ENCODE measurements around the gene ZDHHC8. TPM values are rescaled to one million over a fixed set of nuclear protein-coding genes. Genes with fewer than 3 reads are reported as not detected.
"Not testable (repeated sequence)": the region's sequence is repeated elsewhere in the genome, so short reads cannot be mapped to it uniquely, and the experiment has no call there.

ZDHHC8 gene
- total RNA-seq, 1 donor from 2014 or later: 82.4 TPM

DNA sequence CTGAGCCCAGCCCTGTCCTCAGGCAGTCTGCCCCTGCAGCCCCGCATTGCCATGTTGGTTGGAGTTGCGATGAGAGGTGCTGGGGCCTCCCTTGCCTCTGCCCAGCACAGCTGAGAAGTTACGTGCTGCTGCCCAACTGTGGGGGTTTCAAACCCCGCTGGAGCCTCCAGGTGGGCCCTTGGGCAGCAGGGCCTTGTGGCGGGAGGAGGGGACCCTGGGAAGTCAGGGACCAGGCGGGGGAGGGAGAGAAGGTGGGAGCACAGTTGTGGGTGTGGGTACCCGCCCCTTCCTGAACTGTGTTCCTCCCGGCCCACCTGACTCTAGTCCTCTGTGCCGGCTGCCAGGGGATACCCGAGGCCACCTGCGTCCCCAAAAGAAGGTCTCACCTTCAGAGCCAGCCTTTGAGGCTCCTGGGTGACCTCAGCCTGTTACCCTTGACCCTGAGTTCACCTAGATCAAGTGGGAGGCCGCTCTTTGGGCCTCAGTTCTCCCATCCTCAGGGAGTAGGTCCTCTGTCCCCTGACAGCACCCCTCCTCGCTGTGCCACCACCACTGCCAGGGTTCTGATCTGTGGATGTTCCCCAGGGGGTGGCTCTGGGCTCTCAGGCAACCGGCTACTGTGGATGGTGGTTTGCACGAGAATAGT is 26.9 kb downstream of the ZDHHC8 start:
- DNase-seq (ENCODE audit: low spot score): no peak
- no peaks in the 10 kb centered on the region for H3K27me3 Mint-ChIP-seq (ENCODE audit: low read depth)
- no peak overlapping the region for H3K27ac Mint-ChIP-seq
- intact Hi-C loops (cut with micrococcal nuclease): loop anchor here (5.0 kb wide), 1 partner anchor 109 kb away; the partner anchor contains the start of gene RTN4R
- H3K4me1 Mint-ChIP-seq (ENCODE audit: low read depth): peaks cover 2% of the 10 kb centered on the region
- H3K36me3 Mint-ChIP-seq (ENCODE audit: low read depth): no peaks in the 10 kb centered on the region
- no peak overlapping the region for H3K4me3 Mint-ChIP-seq (ENCODE audit: low read depth)
- H3K9me3 Mint-ChIP-seq: no peaks in the 10 kb centered on the region

DNA sequence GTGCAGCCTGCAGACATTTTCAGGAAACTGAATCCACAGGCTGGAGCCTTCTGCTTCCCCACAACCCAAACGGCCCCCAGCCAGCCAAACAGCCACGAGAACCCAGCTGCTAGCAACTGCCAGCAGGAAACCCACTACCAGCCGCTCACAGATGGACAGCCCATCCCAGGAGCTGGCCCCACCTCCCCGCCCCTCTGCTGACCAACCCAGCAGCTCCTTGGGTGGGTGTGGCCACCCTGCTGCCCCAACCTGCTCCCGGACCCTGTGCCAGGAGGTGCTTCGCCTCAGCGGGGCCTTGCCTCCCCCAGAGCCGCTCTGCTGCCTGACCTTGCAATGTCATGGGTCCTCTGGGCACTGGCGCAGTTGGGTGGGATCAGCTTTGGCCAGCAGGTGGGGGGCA is 27.5 kb downstream of the ZDHHC8 start:
- no peak overlapping the region for H3K27ac Mint-ChIP-seq
- intact Hi-C loops (cut with micrococcal nuclease): loop anchor here (5.0 kb wide), 1 partner anchor 108 kb away; the partner anchor contains the start of gene RTN4R
- peaks cover 2% of the 10 kb centered on the region for H3K4me1 Mint-ChIP-seq (ENCODE audit: low read depth)
- no peak for DNase-seq (ENCODE audit: low spot score)
- H3K4me3 Mint-ChIP-seq (ENCODE audit: low read depth): no peak overlapping the region
- no peaks in the 10 kb centered on the region for H3K27me3 Mint-ChIP-seq (ENCODE audit: low read depth)
- no peaks in the 10 kb centered on the region for H3K36me3 Mint-ChIP-seq (ENCODE audit: low read depth)
- peaks cover 1% of the 10 kb centered on the region for H3K9me3 Mint-ChIP-seq

DNA sequence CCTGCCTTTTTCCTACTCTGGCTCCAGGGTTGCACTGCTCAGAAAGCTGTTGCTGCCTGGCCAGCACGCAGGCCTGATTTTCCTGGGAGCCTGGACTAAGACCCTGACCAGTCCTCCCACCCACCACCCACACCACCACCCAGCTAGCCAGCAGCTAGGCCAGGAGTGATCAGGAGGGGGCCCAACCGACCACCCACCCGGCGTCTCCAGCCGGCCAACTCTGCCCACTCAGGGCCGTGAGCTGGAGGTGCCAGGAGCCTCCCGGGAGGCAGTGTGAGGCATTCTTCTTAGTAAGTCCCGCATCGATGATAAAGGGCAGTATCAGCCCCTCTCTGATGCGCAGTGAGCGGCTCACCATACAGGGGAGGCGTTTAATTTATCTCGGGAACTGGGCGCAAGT is 27.9 kb downstream of the ZDHHC8 start:
- H3K9me3 Mint-ChIP-seq; H3K4me3 Mint-ChIP-seq (ENCODE audit: low read depth); H3K36me3 Mint-ChIP-seq (ENCODE audit: low read depth); H3K27me3 Mint-ChIP-seq (ENCODE audit: low read depth); DNase-seq (ENCODE audit: low spot score); H3K4me1 Mint-ChIP-seq (ENCODE audit: low read depth); H3K27ac Mint-ChIP-seq: not testable (repeated sequence)
- intact Hi-C loops (cut with micrococcal nuclease): loop anchor here (5.0 kb wide), 1 partner anchor 108 kb away; the partner anchor contains the start of gene RTN4R

DNA sequence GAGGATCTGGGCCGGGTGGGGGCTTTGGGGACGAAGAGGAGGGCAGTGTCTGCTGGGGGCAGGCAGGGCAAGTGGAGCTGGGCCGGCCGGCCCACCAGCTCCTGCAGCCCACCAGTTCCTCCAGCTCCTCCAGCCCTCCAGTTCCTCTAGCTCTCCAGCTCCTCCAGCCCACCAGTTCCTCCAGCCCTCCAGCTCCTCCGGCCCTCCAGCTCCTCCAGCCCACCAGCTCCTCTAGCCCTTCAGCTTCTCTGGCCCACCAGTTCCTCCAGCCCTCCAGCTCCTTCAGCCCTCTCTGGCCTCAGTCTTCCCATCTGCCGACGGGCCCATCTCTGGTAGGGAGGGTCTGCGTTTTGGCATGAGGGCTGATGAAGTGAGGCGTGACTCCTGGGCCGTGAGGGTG is 28.4 kb downstream of the ZDHHC8 start:
- no peaks in the 10 kb centered on the region for H3K36me3 Mint-ChIP-seq (ENCODE audit: low read depth)
- H3K9me3 Mint-ChIP-seq: peaks cover 5% of the 10 kb centered on the region
- peaks cover 2% of the 10 kb centered on the region for H3K4me1 Mint-ChIP-seq (ENCODE audit: low read depth)
- no peaks in the 10 kb centered on the region for H3K27me3 Mint-ChIP-seq (ENCODE audit: low read depth)
- H3K4me3 Mint-ChIP-seq (ENCODE audit: low read depth): no peak overlapping the region
- no peak for DNase-seq (ENCODE audit: low spot score)
- no peak overlapping the region for H3K27ac Mint-ChIP-seq
- intact Hi-C loops (cut with micrococcal nuclease): no loop called here

DNA sequence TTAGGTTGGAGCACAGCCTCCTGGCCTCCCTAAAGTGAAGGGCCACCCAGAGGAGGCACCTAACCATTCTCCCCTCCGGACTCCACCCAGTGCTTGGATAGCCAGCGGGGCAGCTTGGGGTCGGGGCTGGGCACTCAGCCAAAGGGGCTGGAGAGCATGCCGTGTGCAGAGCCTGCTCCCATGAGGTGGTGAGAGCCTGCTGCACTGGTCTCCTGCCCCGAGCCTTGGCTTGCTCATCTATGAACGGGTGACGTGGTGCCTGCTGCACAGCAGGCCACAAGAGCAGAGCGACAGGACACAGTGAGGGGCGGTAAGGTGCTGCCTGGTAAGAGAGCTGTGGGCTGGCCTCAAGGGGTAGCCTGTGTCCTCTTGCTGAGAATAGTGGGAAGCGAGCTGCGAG is 33.3 kb downstream of the ZDHHC8 start:
- no peak for DNase-seq (ENCODE audit: low spot score)
- Mint-ChIP-seq H3K27ac (no peak overlapping the region), H3K36me3 (ENCODE audit: low read depth) (no peaks in the 10 kb centered on the region), H3K4me1 (ENCODE audit: low read depth) (no peaks in the 10 kb centered on the region), H3K9me3 (peaks cover 5% of the 10 kb centered on the region), H3K4me3 (ENCODE audit: low read depth) (no peak overlapping the region), H3K27me3 (ENCODE audit: low read depth) (no peaks in the 10 kb centered on the region)
- intact Hi-C loops (cut with micrococcal nuclease): no loop called here

DNA sequence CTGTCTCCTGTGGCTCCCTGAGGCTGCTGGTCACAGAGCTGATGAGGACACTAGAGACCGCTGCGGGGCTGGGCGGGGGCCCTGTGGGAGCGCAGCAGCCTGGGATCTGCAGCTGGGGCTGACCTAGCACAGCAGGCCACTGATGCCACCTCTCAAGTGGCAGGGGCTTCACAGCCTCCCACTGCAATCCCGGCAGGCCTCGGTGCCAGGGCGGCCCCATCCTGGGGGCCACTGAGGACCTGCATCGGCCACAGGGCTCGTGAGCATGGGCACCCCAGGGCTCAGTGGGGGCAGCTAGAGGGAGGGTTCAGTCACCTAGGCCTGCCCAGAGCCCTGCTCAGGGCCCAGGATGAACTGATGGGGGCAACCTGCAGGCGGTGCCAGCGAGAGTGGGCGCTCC is 33.8 kb downstream of the ZDHHC8 start:
- H3K27me3 Mint-ChIP-seq (ENCODE audit: low read depth): no peaks in the 10 kb centered on the region
- H3K27ac Mint-ChIP-seq: no peak overlapping the region

DNA sequence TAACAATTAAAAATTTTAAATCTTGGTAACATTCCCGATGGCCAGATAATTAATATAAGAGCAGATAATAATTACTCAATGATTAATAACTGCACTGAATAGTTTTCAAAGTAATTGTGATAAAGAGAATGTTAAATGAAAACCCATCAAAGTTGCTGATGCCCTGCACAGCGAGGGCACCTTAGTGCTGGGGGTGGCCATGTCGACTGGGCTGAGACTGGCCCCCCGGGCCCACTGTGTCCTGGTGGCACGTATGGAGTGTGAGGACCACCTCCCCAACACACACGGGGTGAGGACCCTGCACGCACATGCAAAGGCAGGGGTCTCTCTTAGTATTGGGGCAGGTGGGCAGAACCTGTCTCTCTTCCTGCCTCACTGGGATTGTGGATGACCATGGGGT is 34.3 kb downstream of the ZDHHC8 start:
- Mint-ChIP-seq H3K27ac (no peak overlapping the region), H3K4me3 (ENCODE audit: low read depth) (no peak overlapping the region), H3K9me3 (peaks cover 5% of the 10 kb centered on the region), H3K4me1 (ENCODE audit: low read depth) (no peaks in the 10 kb centered on the region), H3K36me3 (ENCODE audit: low read depth) (no peaks in the 10 kb centered on the region), H3K27me3 (ENCODE audit: low read depth) (no peaks in the 10 kb centered on the region)
- no peak for DNase-seq (ENCODE audit: low spot score)
- intact Hi-C loops (cut with micrococcal nuclease): no loop called here

More for the DNA sequence above, 33.8 kb downstream of the ZDHHC8 start:
- no peaks in the 10 kb centered on the region for H3K36me3 Mint-ChIP-seq (ENCODE audit: low read depth)
- peaks cover 5% of the 10 kb centered on the region for H3K9me3 Mint-ChIP-seq
- no peak for DNase-seq (ENCODE audit: low spot score)
- intact Hi-C loops (cut with micrococcal nuclease): no loop called here
- H3K4me3 Mint-ChIP-seq (ENCODE audit: low read depth): no peak overlapping the region
- no peaks in the 10 kb centered on the region for H3K4me1 Mint-ChIP-seq (ENCODE audit: low read depth)

DNA sequence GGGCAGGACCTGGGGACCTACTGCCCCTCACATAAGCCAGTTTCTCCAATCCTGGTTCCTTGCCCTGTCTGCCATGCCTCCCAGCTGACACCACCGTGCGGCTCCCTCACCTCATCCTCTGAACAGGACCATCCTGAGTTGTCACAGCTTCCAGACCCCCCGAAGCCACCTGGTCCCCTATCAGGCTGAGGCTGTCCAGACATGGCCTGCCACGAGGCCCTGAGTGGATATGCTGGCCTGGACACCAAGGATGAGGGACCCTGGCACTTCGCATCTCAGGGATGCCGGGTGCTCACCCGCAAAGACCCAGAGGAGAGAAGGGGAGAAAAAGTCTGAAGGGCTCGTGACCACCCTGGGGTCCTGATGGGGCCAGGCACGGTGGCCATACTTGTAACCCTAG is 35.1 kb downstream of the ZDHHC8 start:
- H3K4me1 Mint-ChIP-seq (ENCODE audit: low read depth): no peaks in the 10 kb centered on the region
- H3K27ac Mint-ChIP-seq: no peak overlapping the region
- H3K4me3 Mint-ChIP-seq (ENCODE audit: low read depth): no peak overlapping the region
- H3K9me3 Mint-ChIP-seq: peaks cover 5% of the 10 kb centered on the region
- no peak for DNase-seq (ENCODE audit: low spot score)
- H3K36me3 Mint-ChIP-seq (ENCODE audit: low read depth): no peaks in the 10 kb centered on the region
- intact Hi-C loops (cut with micrococcal nuclease): no loop called here
- H3K27me3 Mint-ChIP-seq (ENCODE audit: low read depth): no peaks in the 10 kb centered on the region

DNA sequence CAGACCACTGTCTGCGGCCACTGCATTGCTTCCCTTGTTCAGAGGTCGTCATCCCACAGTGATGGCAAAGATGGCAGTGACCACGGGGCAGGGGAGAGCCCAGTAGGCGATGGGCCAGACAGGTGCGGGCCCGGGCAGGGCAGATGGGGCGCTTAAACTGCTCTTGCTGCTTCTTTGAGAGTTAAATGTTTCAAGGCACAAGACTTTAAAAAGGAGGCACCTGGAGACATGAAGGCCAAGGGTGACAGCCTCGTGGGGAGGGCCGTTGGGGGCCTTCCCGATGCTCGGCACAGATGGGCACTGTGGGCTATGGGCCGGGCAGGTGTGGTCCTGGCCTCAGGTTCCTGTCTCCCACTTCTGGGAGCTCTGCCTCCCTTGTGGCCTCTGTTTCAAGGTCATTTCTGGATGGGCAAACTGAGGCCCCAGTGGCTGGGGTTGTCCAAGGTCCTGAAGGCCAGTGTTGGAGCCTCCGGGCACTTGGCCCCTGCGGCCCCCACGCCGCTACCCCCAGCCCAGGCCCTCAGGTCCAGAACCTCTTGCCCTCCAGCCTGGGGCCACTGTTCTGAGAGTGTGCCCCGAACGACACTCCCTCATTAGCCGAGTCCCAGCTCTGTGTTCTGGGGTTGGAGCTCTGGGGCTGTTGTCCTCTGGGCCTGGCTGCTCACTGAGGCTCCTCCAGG is 36.2 kb downstream of the ZDHHC8 start:
- Mint-ChIP-seq H3K27me3 (ENCODE audit: low read depth) (no peaks in the 10 kb centered on the region), H3K27ac (no peak overlapping the region), H3K4me3 (ENCODE audit: low read depth) (no peak overlapping the region), H3K9me3 (peaks cover 5% of the 10 kb centered on the region), H3K36me3 (ENCODE audit: low read depth) (no peaks in the 10 kb centered on the region), H3K4me1 (ENCODE audit: low read depth) (no peaks in the 10 kb centered on the region)
- DNase-seq (ENCODE audit: low spot score): no peak
- intact Hi-C loops (cut with micrococcal nuclease): no loop called here

DNA sequence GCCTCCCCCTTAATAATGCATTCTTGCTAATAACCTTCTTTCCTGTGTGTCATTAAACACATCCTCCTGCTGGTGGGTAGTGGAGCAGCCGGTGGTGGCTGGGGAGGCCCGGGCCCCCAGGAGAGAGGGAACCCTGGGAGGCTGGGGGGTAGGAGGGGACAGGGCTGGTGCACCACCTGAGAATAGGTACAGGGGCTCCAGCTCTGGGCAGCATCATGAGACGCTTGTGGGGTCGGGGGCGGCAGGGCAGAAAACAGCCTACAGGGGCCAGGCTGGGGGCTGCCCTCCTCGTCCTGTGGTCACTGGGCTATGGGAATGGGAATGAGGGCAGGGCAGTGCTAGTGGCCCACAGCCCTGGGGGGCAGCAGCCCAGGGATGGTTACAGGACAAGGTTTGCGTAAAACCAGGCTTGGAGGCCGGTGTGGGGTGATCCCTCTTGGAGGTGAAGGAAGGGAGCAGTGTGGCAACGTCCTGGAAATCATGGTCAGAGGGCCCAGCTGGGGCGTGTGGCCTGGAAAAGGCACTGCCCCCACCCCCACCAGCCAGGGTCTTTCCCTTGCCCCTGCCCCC is 37.7 kb downstream of the ZDHHC8 start:
- intact Hi-C loops (cut with micrococcal nuclease): no loop called here
- H3K27ac Mint-ChIP-seq: no peak overlapping the region

DNA sequence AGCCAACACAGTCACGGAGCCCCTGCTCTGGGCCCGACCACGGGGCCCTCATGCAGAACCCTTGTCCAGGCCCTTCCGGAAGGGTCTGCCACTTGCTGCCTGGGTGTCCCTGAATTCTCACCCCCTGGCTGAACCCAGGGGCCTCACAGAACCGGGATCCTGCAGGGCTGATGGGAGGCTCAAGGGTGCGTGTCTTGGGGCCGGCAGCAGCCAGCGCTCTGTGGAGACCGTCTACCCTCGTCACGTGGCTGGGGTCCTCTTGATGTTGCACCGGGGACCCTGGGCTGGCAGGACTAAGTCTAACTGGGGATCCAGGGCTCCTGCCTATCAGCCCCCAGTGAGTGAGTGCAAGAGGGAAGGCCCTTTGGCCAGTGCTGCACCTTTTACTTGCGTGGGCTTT is 38.6 kb downstream of the ZDHHC8 start:
- H3K4me3 Mint-ChIP-seq (ENCODE audit: low read depth): no peak overlapping the region
- intact Hi-C loops (cut with micrococcal nuclease): no loop called here
- no peak overlapping the region for H3K27ac Mint-ChIP-seq

More for the DNA sequence above, 37.7 kb downstream of the ZDHHC8 start:
- Mint-ChIP-seq H3K27me3 (ENCODE audit: low read depth) (no peaks in the 10 kb centered on the region), H3K36me3 (ENCODE audit: low read depth) (no peaks in the 10 kb centered on the region), H3K4me3 (ENCODE audit: low read depth) (no peak overlapping the region), H3K4me1 (ENCODE audit: low read depth) (no peaks in the 10 kb centered on the region), H3K9me3 (peaks cover 1% of the 10 kb centered on the region)
- DNase-seq (ENCODE audit: low spot score): no peak

DNA sequence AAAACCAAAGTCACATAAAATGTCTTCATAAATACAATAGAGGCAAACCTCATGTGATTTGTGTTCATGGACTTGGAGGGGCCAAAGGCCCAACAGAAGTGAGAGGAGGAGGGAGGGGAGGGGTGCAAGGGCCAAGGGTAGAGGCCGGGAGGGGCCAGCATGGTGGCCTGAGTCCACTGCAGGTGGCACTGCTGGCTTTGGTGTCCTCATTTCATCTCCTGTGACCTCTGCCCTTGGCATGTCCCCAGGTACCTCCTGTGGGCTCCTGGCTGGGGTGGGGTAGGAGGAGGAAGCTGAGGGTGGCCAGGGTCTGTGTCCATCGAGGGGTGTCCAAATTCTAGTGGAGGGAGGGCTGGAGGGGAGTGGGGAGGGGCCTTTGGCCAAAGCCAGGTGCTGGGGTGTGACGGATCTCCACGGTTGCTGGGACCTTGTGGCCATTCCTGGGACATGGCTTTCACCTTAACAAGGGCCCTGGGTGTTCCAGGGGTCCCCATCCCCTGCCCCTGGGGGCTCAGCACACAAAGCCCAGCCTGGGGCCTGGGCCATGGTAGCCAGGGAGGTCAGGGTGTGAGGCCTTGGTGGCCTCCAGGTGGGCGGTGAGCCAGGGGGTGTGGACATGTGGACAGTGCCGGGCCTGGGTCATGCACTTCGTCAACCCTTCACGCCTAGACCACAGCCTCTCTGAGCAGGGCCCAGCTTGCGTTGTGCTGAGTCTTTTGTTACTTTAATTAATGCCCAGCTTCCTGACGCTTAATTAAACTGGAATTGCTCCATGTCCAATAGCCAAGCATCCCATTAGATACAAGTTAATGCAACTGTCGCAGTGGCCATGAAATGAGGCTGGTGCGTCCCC is 39.9 kb downstream of the ZDHHC8 start:
- no peak for DNase-seq (ENCODE audit: low spot score)
- Mint-ChIP-seq H3K36me3 (ENCODE audit: low read depth) (no peaks in the 10 kb centered on the region), H3K9me3 (no peaks in the 10 kb centered on the region), H3K27me3 (ENCODE audit: low read depth) (no peaks in the 10 kb centered on the region), H3K27ac (no peak overlapping the region), H3K4me3 (ENCODE audit: low read depth) (no peak overlapping the region), H3K4me1 (ENCODE audit: low read depth) (no peaks in the 10 kb centered on the region)
- intact Hi-C loops (cut with micrococcal nuclease): no loop called here

More for the DNA sequence above, 38.6 kb downstream of the ZDHHC8 start:
- no peak for DNase-seq (ENCODE audit: low spot score)
- Mint-ChIP-seq H3K9me3 (no peaks in the 10 kb centered on the region), H3K36me3 (ENCODE audit: low read depth) (no peaks in the 10 kb centered on the region), H3K27me3 (ENCODE audit: low read depth) (no peaks in the 10 kb centered on the region), H3K4me1 (ENCODE audit: low read depth) (no peaks in the 10 kb centered on the region)
